Tibial nerve (tissue), 4 donors: Measurements from ENCODE around the gene ULK1. TPM values are rescaled to one million over a fixed set of nuclear protein-coding genes. Genes with fewer than 3 reads are reported as not detected.

Experiments used
- DNase-seq, 2 donors: peaks; one replicate each; pipeline ENCODE4 v3.0.0-alpha.2; 2019; ENCODE audit warnings: low spot score in 2 of 2
- H3K27ac ChIP-seq, 4 donors: fragments of 200-600 bp; sonication (generic) in 3 of 4; one replicate each; pipeline ENCODE4 v1.5.1; 2017 to 2019; ENCODE audit warnings: mild to moderate bottlenecking in 1 of 4
- H3K27me3 ChIP-seq, 2 donors: fragments of 200-600 bp; sonication (generic) in 1 of 2; one replicate each; pipeline versions ENCODE4 v1.5.1 to v1.6.0; 2017 to 2019
- H3K36me3 ChIP-seq, 3 donors: fragments of 200-600 bp; sonication (generic); one replicate each; pipeline ENCODE4 v1.5.1; 2018 to 2019
- H3K4me1 ChIP-seq, 4 donors: fragments of 200-600 bp; sonication (generic) in 3 of 4; one replicate each; pipeline ENCODE4 v1.5.1; 2017 to 2019
- H3K4me3 ChIP-seq, 4 donors: fragments of 200-600 bp; sonication (generic) in 3 of 4; one replicate each; pipeline ENCODE4 v1.5.1; 2017 to 2019; ENCODE audit warnings: mild to moderate bottlenecking in 1 of 4, moderate library complexity in 1 of 4
- H3K9me3 ChIP-seq, 4 donors: fragments of 200-600 bp; sonication (generic) in 3 of 4; one replicate each; pipeline ENCODE4 v1.5.1; 2017 to 2019
- EP300 ChIP-seq, 2 donors: sonication (generic); formaldehyde crosslinking; IDR thresholded peaks; one replicate each; pipeline ENCODE4 v1.6.1; 2017; ENCODE audit warnings: antibody characterized with exemption in 2 of 2, mild to moderate bottlenecking in 1 of 2
- POLR2A ChIP-seq, 2 donors: fragments of 450-650 bp; IDR thresholded peaks; one replicate each; pipeline ENCODE4 v1.6.1; 2017; ENCODE audit warnings: antibody characterized with exemption in 2 of 2, mild to moderate bottlenecking in 2 of 2, moderate library complexity in 2 of 2
- WGBS, 2 donors: methylation state at CpG; one replicate each; pipeline ENCODE4 v1.1.5; 2018; 5-methylcytosine and 5-hydroxymethylcytosine counted together
- total RNA-seq, 4 donors: library from RNA; depleted of rRNA; stranded (reverse); fragments of >200 nt; gene quantifications; one replicate each; pipeline ENCODE4 v1.1.0, GENCODE V29; 2016
- TF ChIP-seq, protein P1 (sequence below), 5 experiments: fragments of 200-600 bp in 3 of 5; fragments of 450-650 bp in 2 of 5; sonication (generic) in 3 of 5; IDR thresholded peaks; one replicate each; pipeline ENCODE4 v1.5.1; 2016 to 2019; ENCODE audit warnings: antibody characterized with exemption in 5 of 5, mild to moderate bottlenecking in 3 of 5, moderate library complexity in 2 of 5

The ULK1 gene
- total RNA-seq, 4 donors from 2014 or later, result 19.9 to 52.2 (median 38.0) TPM

DNA sequence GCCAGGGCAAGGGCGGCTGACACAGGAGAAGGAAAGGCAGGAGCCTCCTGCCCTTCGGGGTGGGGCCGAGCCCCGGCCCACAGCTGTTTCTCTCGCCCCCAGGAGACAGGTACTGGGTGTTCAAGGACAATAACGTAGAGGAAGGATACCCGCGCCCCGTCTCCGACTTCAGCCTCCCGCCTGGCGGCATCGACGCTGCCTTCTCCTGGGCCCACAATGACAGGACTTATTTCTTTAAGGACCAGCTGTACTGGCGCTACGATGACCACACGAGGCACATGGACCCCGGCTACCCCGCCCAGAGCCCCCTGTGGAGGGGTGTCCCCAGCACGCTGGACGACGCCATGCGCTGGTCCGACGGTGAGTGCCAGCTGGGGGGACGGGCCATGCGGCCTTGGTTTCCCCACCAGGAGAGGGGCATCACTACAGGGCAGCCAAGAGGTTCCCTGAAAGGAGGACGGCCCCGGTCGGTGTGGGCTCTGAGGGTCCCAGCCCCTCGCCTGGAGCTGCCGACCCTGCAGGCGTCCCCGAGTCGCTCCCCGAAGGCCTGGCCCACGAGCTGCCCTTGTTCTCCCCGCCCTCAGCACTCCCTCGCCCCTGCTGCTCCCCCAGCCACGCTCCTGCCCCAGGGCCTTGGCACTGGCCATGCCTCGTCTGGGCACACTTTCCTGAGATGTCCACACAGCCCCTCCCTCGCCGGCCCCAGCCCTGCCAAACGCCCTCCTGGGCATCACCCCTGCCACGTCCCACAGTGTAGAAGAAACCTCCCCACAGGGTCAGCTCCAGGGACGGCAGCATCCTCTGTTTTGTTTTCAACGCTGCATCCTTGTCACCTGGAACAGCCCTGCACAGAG lies 44.5 kb upstream of the ULK1 start:
- 89% methylated on average over 38 to 42 of the region's 47 CpGs for WGBS, 2 donors
- peaks cover 0 to 71% (median 0%) of the 10 kb centered on the region in 3 donors for H3K36me3 ChIP-seq
- H3K4me3 ChIP-seq, result no peak overlapping the region
- peaks cover 0 to 6% (median 0%) of the 10 kb centered on the region in 4 donors for H3K4me1 ChIP-seq
- no peak for TF ChIP-seq EP300 (IDR thresholded peaks at IDR 0.05)
- no peaks in the 10 kb centered on the region for H3K27me3 ChIP-seq
- DNase-seq, result no peak
- H3K27ac ChIP-seq, result no peak overlapping the region
- no peaks in the 10 kb centered on the region for H3K9me3 ChIP-seq

DNA sequence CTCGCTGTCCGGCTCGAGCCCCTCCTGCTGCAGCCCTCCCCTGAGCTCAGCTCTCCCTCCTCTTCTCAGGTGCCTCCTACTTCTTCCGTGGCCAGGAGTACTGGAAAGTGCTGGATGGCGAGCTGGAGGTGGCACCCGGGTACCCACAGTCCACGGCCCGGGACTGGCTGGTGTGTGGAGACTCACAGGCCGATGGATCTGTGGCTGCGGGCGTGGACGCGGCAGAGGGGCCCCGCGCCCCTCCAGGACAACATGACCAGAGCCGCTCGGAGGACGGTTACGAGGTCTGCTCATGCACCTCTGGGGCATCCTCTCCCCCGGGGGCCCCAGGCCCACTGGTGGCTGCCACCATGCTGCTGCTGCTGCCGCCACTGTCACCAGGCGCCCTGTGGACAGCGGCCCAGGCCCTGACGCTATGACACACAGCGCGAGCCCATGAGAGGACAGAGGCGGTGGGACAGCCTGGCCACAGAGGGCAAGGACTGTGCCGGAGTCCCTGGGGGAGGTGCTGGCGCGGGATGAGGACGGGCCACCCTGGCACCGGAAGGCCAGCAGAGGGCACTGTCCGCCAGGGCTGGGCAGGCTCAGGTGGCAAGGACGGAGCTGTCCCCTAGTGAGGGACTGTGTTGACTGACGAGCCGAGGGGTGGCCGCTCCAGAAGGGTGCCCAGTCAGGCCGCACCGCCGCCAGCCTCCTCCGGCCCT lies 43.4 kb upstream of the ULK1 start:
- 79 to 84% methylated on average over 14 to 39 of the region's 41 CpGs for WGBS, 2 donors
- peaks cover 0 to 61% (median 0%) of the 10 kb centered on the region in 3 donors for H3K36me3 ChIP-seq
- H3K27me3 ChIP-seq, result peaks cover 0 to 9% of the 10 kb centered on the region in 2 donors
- no peak for DNase-seq
- no peak overlapping the region for H3K4me3 ChIP-seq
- H3K4me1 ChIP-seq, result peaks cover 0 to 6% (median 0%) of the 10 kb centered on the region in 4 donors
- H3K9me3 ChIP-seq, result no peaks in the 10 kb centered on the region
- H3K27ac ChIP-seq, result no peak overlapping the region
- TF ChIP-seq EP300 (IDR thresholded peaks at IDR 0.05) (no peak), POLR2A (IDR thresholded peaks at IDR 0.05) (no peak)
- TF ChIP-seq, protein P1, sequence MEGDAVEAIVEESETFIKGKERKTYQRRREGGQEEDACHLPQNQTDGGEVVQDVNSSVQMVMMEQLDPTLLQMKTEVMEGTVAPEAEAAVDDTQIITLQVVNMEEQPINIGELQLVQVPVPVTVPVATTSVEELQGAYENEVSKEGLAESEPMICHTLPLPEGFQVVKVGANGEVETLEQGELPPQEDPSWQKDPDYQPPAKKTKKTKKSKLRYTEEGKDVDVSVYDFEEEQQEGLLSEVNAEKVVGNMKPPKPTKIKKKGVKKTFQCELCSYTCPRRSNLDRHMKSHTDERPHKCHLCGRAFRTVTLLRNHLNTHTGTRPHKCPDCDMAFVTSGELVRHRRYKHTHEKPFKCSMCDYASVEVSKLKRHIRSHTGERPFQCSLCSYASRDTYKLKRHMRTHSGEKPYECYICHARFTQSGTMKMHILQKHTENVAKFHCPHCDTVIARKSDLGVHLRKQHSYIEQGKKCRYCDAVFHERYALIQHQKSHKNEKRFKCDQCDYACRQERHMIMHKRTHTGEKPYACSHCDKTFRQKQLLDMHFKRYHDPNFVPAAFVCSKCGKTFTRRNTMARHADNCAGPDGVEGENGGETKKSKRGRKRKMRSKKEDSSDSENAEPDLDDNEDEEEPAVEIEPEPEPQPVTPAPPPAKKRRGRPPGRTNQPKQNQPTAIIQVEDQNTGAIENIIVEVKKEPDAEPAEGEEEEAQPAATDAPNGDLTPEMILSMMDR (IDR thresholded peaks at IDR 0.05), result peak; percentile 19 to 77 (median 38)

GRCh38 chr12:131851741-131852550 lies 42.5 kb upstream of the ULK1 start:
- H3K36me3 ChIP-seq, result peaks cover 0 to 51% (median 0%) of the 10 kb centered on the region in 3 donors
- WGBS, 2 donors, result 76 to 80% methylated on average over 22 to 36 of the region's 37 CpGs
- H3K27me3 ChIP-seq, result peaks cover 0 to 17% of the 10 kb centered on the region in 2 donors
- TF ChIP-seq EP300 (IDR thresholded peaks at IDR 0.05) (no peak), POLR2A (IDR thresholded peaks at IDR 0.05) (no peak)
- TF ChIP-seq, protein P1 (IDR thresholded peaks at IDR 0.05), result no peak
- no peak overlapping the region for H3K4me3 ChIP-seq
- no peak overlapping the region for H3K27ac ChIP-seq
- DNase-seq, result no peak
- H3K9me3 ChIP-seq, result no peaks in the 10 kb centered on the region
- peaks cover 0 to 6% (median 0%) of the 10 kb centered on the region in 4 donors for H3K4me1 ChIP-seq

GRCh38 chr12:131852551-131853299 lies 41.7 kb upstream of the ULK1 start:
- H3K4me1 ChIP-seq, result peaks cover 0 to 6% (median 0%) of the 10 kb centered on the region in 4 donors
- no peak overlapping the region for H3K27ac ChIP-seq
- H3K4me3 ChIP-seq, result no peak overlapping the region
- WGBS, 2 donors, result 46 to 51% methylated on average over 13 to 21 of the region's 24 CpGs
- TF ChIP-seq POLR2A (IDR thresholded peaks at IDR 0.05) (no peak), EP300 (IDR thresholded peaks at IDR 0.05) (no peak)
- TF ChIP-seq, protein P1 (IDR thresholded peaks at IDR 0.05), result no peak
- H3K36me3 ChIP-seq, result peaks cover 0 to 44% (median 0%) of the 10 kb centered on the region in 3 donors
- DNase-seq, result no peak
- H3K9me3 ChIP-seq, result no peaks in the 10 kb centered on the region
- peaks cover 0 to 17% of the 10 kb centered on the region in 2 donors for H3K27me3 ChIP-seq
